GM18520 (cell line): ENCODE results near the gene DPF3.
A peak's percentile ranks its signal among the peaks of the same experiment; 100 is the strongest.

Experiments used
- ATAC-seq: cut with Tn5 transposase; IDR thresholded peaks from one replicate; pipeline ENCODE4 v1.9.1; 2021; ENCODE audit not compliant: unreplicated experiment

The DPF3 gene

DNA sequence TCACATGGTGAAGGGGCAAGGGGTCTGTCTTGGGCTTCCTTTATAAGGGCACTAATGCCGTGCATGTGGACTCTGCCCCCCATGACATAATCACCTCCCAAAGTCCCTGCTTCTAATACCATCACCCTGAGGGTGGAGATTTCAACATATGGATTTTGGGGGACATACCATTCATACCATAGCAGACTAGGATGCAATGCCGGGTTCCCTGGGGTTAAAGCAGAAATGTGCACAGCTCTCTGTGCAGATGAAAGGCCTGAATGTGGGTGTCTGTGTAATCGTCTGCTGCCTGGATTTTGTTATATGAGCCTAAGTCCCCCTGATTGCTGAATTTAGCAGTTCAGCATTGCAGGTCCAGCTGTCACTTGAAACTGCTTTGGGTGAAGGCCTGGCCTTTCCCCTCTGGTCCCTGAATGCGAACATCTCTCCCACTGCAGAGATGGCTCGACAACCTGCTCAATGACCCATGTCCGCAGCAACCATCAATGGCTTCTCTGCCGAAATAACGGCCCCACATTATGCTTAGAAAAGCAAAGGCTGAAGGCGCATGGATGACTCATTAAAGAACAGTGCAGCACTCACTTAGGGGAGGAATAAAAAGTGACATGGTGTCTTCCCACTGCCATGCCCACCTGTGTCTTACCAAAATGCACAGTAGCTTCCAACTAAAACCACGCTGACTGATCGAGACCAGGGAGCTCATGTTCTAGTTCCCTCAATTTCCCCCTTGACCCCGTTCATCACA, 286.3 kb downstream of the DPF3 start:
- no peak for ATAC-seq

DNA sequence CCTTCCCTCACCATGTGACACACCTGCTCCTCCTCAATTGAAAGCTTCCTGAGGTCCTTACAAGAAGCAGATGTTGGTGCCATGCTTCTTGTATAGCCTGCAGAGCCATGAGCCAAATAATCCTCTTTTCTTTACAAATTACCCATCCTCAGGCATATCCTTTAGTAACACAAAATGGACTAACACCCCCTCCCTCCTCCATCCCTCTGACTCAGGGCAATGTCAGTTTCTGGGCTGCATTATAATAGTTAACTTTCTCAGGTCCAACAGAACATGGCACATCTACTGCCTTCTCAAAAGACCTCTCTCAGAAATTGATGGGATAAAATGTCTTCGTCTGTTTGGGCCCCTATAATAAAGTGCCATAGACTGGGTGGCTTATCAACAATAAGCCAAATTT, 287.0 kb downstream of the DPF3 start:
- ATAC-seq: no peak

DNA sequence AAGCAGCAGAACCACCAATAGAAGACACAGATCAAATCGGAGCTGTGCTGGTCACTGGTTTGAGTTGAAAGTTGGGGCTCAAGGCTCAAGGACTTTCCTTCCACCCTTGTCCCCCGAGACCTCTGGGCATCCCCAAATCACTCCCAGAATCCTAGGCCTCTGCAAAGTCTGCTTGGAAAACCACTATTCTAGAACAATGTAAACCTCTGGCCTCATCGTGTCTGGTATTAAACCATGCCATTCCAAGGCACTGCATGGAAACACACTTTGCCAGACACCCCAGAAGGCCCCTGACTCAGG, 288.0 kb downstream of the DPF3 start:
- no peak for ATAC-seq

DNA sequence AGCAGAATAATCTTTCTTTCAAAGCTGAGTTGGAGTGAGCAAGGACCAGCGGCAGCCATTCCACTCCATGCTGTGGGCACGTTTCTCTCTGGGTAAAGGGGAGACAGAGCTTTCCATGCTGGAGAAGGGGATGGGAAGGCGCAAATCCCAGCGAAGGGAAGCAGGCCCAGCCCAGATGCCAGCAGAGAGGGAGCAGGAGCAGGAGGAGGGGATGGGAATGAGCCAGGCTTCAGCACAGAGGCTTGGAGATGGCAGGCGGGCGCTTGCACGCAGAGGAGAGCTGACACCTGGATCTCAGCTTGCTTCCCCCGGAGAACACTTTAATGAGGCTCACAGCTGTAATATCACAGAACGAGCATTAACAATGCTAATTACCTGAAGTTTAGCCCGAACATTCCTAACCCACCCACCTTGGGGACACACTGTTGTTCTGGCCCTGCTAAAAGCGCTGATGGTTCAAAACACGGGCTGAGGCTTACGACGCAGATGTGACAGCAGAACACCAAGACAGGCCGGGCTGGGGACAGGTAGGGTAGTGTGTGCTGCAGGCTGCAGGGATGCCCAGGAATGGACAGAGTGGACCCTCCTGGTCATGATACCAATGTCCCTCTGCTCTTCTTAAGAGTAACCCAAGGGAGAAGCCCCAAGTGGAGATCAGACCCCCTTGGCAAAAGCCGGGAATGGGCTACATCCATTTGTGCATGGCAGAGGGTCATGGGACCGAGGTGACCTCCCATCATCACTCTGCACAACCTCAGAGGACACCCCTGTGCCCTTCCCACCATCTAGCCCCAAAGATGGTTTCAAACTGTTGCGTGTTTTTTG, 288.6 kb downstream of the DPF3 start:
- ATAC-seq: no peak

DNA sequence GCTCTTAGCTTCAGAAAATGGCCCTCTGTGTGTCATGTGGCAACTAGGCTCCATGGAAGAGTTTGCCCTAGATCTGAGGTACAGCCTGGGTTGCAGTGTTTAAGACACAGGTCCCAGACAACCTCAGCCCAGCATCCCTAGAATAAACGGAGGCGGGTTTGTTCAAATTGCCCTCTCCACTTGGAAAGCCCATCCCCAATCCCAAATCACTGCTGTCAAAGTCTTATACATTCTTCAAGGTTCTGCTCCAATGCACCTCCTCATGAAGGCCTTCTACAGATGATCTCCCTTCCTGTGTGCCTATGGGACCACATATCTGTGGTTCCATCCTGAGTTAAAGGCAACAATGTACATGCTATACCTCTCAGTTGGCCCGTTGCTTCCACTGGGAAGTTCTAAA, 289.8 kb downstream of the DPF3 start:
- ATAC-seq: no peak

DNA sequence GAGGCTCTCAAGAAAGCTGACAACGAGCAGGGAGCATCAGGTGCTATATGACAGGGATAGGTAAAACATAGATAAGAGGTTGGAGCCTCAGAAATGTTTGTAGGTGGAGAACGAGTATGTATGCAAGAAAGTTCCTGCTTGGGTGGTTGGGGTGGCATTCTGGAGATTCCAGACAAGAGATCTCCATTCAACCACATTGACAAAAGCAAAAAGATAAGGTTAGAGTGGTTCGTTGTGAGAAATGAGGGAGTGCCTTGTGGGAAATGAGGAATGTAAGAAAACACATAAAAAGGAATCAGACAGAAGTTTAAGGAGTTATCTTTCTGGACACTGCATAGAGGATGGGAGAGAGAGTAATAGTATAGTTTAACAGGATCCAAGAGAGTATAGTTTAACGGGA, 290.3 kb downstream of the DPF3 start:
- ATAC-seq: no peak

DNA sequence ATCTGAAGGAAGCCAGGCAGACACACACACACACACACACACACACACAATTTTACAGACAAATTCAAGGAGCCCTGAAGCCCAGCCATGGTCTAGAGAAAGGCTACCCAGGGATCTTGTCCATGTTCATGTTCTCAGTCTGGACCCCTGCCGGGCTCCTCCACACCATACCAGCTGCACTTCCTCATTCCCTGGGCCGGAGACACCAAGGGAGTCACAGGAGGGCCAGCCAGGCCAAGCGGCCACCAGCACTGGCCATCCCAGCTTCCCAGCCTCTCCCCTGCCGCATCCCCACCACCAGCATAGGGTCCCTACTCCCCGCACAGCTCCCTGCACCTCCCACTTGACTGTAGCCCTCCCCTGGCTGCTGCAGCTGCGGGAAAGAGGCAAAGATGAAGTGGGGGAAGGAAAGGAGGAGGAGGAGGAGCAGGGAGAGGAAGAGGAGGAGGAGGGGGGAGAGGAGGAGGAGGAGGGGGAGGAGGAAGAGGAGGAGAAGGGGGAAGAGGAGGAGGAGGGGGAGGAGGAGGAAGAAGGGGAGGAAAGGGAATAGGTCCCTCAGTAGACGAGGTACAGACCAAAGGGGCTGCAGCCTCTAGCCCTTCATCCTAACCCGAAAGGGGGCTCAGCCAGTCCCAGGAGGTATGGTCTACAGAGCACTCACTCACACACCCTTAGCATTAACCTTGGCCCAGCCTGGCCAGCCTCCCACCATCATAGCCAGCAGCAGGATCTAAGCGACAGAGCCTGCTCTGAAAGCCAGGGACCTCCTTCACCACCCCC, 293.2 kb downstream of the DPF3 start:
- ATAC-seq: no peak

DNA sequence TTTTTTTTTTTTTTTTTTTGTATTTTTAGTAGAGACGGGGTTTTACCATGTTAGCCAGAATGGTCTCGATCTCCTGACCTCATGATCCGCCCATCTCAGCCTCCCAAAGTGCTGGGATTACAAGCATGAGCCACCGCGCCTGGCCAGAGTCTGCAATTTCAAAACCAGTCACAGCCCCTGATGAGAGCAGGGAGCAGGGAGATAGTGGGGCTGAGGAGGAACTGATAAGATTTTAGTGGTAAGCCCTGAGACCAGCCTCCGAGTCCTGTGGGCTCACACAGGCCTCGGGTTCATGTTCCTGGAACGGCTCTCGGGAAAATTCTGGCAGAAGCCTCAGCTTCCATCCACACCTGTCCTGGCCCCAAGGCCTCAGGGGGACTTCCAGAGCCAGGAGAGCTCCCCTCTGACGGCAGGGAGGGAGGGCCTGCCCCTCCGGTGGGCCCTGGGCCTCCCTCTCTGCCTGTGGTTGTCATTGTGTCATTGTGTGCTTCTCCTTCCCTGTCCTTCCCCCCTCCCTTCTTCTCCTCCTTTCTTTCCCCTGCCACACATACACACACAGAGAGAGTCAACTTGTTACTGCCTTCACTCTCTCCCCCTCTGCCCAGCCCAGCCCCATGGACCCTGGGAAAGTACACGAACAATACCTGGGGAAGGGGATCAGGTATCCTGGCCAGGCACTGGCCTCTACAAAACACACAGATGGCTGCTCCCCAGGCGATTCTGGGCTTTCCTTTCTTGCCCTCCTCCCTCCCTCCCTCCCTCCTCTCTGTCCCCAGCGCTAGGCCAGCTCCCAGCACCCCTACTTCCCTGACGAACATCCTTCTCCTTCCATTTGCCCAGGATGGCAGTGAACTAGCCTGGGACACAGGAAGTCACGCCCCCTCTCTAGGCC, 294.1 kb downstream of the DPF3 start:
- no peak for ATAC-seq

DNA sequence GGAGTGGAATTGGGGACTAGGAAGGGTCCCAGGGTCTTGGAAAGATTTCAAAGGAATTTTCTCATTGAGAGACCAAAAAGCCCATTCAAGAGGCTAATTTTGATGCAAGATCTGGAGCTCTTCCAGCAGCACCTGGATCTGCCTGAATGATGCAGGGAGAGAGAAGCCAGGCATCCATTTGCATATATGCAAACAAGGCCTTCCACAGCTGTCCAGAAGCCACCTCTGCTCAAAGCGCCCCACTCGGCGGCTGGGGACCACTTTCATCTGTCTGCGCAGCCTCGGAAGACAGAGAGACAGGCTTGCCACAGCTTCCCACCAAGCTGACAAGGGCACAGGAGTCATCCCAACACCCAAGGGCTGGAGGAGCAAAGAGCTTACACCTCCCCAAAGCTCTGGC, 295.6 kb downstream of the DPF3 start:
- no peak for ATAC-seq

DNA sequence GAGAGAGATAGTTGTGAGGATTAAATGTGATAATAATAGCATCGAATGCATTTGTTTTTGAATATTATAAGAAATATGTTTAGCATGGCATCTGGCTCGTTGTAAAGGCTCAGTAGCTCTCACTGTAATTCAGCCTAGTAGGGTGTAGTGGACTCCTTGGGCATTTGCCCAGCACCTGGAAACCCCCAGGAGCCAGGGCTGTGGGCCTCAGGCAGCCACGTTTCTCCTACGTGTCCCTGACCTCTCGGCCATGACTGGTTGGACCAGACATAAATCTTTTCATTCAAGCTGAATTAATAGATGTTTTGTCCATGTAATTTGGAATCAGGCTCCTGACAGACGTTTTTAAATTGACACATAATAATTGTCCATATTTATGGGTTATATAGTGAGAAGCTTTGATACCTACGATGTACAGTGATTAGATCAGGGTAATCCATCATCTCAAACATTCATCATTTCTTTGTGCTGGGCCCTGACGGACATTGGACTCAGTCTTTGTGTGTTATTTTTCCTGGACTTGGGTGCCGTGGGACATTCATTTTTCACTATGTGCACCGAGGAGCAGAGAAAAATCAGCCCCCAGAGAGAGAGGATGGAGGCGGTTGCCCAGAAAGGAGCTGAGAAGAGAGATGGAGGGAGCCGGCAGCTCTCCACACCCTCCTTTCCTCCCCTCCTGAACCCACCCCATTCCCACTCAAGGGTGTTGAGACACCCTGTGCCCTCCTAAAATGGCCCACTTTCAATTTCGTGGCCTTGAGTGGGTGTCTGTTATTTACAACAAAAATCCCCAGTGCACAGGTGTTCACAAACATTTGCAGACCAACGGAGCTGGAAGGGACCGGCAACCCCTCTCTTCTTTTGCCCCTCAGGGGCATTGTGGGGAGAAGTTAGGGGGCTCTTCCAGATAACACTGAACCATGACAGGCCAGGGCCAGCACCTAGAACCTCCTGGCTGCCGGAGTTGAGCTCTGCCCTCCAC, 296.4 kb downstream of the DPF3 start:
- no peak for ATAC-seq

DNA sequence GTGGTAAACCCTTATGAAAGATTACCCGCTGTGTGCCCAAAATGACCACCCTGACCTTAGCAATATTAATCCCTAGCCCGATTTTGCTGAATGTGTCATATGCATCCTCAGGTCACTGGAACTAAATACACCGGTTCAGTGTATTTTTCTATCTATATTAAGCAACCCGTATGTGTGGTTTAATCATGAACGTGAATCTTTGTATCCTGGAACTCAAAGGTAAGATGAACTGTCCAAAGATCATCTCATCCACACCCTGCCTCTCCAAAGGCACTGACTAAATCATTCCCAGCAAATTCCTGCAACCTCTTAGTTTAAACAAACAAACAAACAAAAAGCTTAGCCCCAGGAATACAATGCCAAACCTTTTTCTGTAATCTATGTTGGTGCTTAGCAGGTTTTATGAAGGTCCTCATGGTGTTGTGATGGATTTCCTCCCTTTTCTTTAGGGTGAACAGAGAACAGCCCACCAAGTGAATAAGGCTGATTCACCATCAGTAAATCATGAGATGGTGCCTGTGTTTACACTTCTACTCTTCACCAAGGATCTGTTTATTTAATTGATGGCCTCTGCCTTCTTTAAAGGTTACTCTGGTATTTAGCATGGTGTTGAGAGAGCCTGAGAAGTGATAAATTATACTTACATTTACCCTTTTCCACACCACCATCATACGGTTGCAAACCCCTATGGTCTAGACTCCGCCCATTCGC, 298.6 kb downstream of the DPF3 start:
- no peak for ATAC-seq

DNA sequence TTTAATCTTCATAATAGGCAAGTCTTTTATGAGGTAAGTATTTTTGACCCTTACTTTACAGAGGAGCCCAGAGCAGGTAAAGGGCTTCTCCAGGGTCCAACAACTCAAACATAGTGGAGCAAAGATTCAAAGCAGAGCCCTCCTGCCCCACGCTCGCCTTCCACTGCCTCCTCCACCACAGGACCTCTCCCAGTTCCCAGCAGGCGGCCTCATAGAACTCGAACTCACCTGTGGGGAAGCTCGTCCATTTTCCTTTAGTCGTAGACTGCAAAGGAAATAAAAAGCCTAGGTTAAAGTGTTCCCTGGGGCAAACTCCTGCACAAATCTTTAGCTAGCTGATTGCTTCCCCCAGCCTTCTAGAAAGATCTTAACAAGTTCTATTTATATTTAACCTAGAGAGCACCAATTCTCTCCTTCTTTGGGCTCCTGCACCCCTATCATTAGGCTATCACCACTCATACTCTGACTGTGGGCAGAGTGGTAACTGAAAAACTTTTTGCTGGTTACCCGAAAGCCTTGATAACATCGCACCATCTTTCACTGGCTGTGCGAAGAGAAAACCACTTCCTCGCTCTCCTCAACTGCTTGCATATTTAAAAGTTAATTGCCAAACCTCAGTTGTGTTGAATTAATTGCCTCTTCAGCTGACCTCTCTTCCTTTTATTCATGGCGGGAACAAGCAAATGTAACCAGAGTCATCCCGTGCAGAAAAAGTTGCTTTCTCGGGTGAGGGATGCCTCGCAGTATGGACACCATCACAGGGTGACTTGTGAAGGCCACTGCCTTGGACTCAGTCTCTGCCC, 299.6 kb downstream of the DPF3 start:
- ATAC-seq: peak; percentile 79

DNA sequence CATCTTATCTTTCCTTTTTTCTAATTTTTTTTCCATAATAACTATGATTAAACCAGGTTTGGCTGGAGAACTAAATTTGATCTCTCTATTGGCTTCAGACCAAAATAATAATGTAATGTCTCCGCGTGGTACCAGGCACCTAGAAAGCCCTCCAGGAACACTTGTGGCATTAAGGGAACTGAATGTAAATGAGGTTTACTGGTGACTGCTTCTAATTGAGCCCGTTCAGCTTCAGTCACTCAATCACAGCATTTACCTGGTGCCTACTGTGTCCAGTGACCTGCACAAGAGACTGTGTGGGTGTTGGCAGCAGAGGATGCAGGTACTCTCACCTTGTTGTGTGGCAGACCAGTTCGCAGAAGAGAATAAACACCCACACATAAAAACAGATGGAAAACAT, 302.5 kb downstream of the DPF3 start:
- ATAC-seq: no peak

DNA sequence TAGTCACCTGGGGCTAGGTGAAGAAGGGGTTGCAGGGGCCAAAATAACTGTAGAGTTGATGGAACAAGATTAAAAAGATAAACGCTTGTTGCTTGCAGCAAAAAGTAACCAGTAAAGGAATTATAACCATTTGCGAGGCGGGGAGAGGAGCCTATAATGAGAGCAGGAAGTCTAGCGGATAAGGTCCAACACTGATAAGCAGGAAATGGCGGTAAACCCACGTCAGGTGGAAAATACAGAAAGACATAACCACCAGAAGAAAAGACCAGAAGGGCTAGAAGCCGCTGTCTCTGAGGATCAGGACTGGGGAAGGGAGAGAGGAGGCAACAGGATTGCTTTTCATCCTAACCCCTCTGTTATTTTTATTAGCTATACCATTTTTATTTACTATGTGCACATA, 303.3 kb downstream of the DPF3 start:
- no peak for ATAC-seq

DNA sequence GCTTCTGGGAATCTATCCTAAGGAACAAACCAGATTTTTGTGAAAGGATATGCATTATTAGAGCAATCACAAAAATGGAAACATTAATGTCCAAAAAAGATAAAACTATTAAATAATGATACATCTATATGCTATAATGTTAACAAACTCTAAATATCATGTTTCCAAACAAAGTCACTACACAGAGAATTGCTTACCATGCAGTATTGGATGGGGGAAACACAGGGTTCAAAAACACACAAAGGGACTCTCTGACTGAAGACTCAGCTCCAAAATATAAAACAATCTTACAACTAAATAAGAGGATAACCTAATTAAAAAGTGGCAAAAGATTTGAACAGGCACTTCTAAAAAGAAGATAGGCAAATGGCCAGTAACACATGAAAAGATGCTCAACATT, 304.2 kb downstream of the DPF3 start:
- no peak for ATAC-seq

DNA sequence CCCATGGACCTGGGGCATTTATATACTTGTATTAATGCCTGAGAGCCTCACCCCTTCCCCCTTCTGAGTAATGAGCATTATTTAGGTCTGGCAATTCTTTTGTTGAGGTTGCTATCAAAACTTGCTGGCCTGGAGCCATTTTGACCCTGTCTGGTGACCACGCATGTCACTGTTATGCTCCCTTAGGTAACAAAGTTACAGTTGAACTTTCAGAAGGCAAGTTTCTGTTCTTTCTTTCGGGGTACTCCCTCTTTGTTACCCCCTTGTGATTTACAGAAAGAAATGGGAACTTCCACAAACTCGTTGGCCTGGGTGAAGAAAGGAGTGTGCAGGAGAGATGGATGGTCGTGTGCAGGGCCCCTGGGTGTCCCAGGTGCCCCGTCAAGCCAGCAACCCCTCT, 305.4 kb downstream of the DPF3 start:
- no peak for ATAC-seq

DNA sequence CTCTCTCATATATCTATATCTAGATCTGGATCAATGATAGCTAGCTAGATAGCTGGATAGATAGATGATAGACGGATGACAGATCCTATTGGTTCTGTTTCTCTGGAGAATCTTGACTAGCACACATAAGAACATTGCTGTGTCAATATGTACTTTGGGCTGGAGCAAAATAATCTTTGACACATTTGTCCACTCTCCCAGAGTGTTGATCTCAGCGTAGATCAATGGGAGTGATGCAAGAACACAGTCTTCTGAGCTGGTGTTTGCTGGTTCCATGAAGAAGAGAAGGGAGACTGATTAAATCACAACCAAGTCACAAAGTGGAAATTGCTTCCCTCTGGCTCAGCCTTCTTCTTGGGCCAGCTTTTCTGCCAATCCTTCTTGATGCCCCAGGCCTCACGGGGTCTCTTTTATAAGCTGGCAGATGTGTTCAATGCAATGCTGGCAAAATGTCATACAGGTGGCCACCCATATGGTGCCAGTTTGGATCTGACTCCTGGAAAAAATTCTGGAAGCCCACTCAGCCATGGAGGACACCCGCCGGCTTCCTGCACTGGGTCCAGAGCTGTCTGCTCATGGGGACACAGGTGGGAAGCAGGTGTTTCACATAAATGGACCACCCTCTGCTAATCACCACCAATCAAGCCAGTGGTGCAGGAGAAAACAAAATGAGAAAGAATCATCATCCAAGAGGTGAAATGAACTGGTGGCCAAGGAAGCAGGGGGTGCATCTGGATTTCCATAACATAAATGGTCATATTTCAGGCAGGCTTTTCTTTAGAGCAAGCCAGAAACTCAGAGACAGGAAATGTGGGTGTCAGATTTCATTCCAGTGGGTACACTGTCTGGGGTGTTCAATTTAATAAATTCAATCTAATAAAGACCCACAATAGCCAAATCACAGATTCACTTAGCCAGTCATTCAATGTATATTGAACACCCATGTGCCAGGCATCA, 310.3 kb downstream of the DPF3 start:
- ATAC-seq: no peak
